ENCODE results near the gene LRP2BP.
"Not testable (repeated sequence)": the region's sequence is repeated elsewhere in the genome, so short reads cannot be mapped to it uniquely, and the experiment has no call there.

LRP2BP gene

GRCh38 chr4:185394568-185395237, 1.0 kb downstream of the LRP2BP start:
- DNase-seq: no peak

GRCh38 chr4:185392156-185392555, 3.6 kb downstream of the LRP2BP start:
- DNase-seq: no peak

GRCh38 chr4:185390941-185391340, 4.8 kb downstream of the LRP2BP start:
- DNase-seq: no peak

- no peak for DNase-seq
Measured at GRCh38 chr4:185387957-185388356, 7.8 kb downstream of the LRP2BP start.

GRCh38 chr4:185384930-185385331, 10.8 kb downstream of the LRP2BP start:
- no peak for DNase-seq

GRCh38 chr4:185384061-185384460, 11.7 kb downstream of the LRP2BP start:
- no peak for DNase-seq

- no peak for DNase-seq
Measured at GRCh38 chr4:185383451-185383850, 12.3 kb downstream of the LRP2BP start.

GRCh38 chr4:185382754-185383153, 13.0 kb downstream of the LRP2BP start:
- DNase-seq: no peak

- DNase-seq: no peak
Measured at GRCh38 chr4:185381288-185382196, 14.2 kb downstream of the LRP2BP start.

GRCh38 chr4:185380320-185380719, 15.4 kb downstream of the LRP2BP start:
- DNase-seq: no peak

- no peak for DNase-seq
Measured at GRCh38 chr4:185379326-185380295, 16.1 kb downstream of the LRP2BP start.

GRCh38 chr4:185378264-185378663, 17.5 kb downstream of the LRP2BP start:
- DNase-seq: no peak

- DNase-seq: no peak
Measured at GRCh38 chr4:185374573-185374972, 21.2 kb downstream of the LRP2BP start.

GRCh38 chr4:185374027-185374426, 21.7 kb downstream of the LRP2BP start:
- DNase-seq: no peak

- no peak for DNase-seq
Measured at GRCh38 chr4:185371702-185372101, 24.0 kb downstream of the LRP2BP start.

- DNase-seq: no peak
Measured at GRCh38 chr4:185370268-185370949, 25.3 kb downstream of the LRP2BP start.

- DNase-seq: no peak
Measured at GRCh38 chr4:185369731-185370130, 26.0 kb downstream of the LRP2BP start.

GRCh38 chr4:185364886-185365285, 30.8 kb downstream of the LRP2BP start:
- no peak for DNase-seq

GRCh38 chr4:185363251-185363650, 32.5 kb downstream of the LRP2BP start:
- no peak for DNase-seq

- DNase-seq: not testable (repeated sequence)
Measured at GRCh38 chr4:185362570-185362969, 33.2 kb downstream of the LRP2BP start.

- DNase-seq: no peak
Measured at GRCh38 chr4:185361872-185362271, 33.9 kb downstream of the LRP2BP start.

- DNase-seq: no peak
Measured at GRCh38 chr4:185359767-185360446, 35.8 kb downstream of the LRP2BP start.

Measured in activated gamma-delta T cell treated with Interleukin-2 at 50 U/mL for 16 hours (primary cell).